Esophagus mucosa (tissue), 1 donor: Measurements from ENCODE around the gene NBR1. TPM values are rescaled to one million over a fixed set of nuclear protein-coding genes. Genes with fewer than 3 reads are reported as not detected.

Source experiments
- total RNA-seq: library from RNA; stranded (reverse); gene quantifications from one replicate; pipeline ENCODE4 v1.2.4, GENCODE V29; 2023
- donor health status: DM: yes; HTN: yes; CAD: no.

Gene NBR1
- total RNA-seq, 1 donor from 2014 or later, result 32.7 TPM

Other genes starting within 250 kb of the NBR1 start
- 17.8 TPM for gene AARSD1, start 206.8 kb upstream of the NBR1 start, total RNA-seq
- gene PTGES3L, start 191.1 kb upstream of the NBR1 start, total RNA-seq, result 0.28 TPM
- 5.8 TPM for gene RUNDC1, start 190.6 kb upstream of the NBR1 start, total RNA-seq
- gene RPL27, start 172.8 kb upstream of the NBR1 start, total RNA-seq, result 1,265 TPM
- gene IFI35, start 164.4 kb upstream of the NBR1 start, total RNA-seq, result 7.7 TPM
- gene VAT1, start 148.8 kb upstream of the NBR1 start, total RNA-seq, result 83.5 TPM
- 0.16 TPM for gene RND2, start 146.0 kb upstream of the NBR1 start, total RNA-seq
- 13.0 TPM for gene BRCA1, start 45.9 kb upstream of the NBR1 start, total RNA-seq
- gene TMEM106A, start 40.7 kb downstream of the NBR1 start, total RNA-seq, result 1.3 TPM
- gene CCDC200, start 57.4 kb downstream of the NBR1 start, total RNA-seq, result not detected
- 11,314 TPM for gene RNU2-1, start 62.8 kb downstream of the NBR1 start, total RNA-seq
- gene ARL4D, start 227.8 kb downstream of the NBR1 start, total RNA-seq, result 123 TPM